ENCODE measurements around the gene MCC.

Gene MCC

GRCh38 chr5:113027431-113027830 lies 460.8 kb downstream of the MCC start:
- DNase-seq (ENCODE audit: low spot score): no peak

- DNase-seq (ENCODE audit: low spot score): no peak
Measured at GRCh38 chr5:113027015-113027414, 461.2 kb downstream of the MCC start.

- no peak for DNase-seq (ENCODE audit: low spot score)
Measured at GRCh38 chr5:113026211-113026610, 462.0 kb downstream of the MCC start.

- no peak for DNase-seq (ENCODE audit: low spot score)
Measured at GRCh38 chr5:113025596-113025995, 462.7 kb downstream of the MCC start.

- no peak for DNase-seq (ENCODE audit: low spot score)
Measured at GRCh38 chr5:113024076-113024697, 464.1 kb downstream of the MCC start.

- no peak for DNase-seq (ENCODE audit: low spot score)
Measured at GRCh38 chr5:113022661-113023060, 465.6 kb downstream of the MCC start.

- no peak for DNase-seq (ENCODE audit: low spot score)
Measured at GRCh38 chr5:113020461-113021273, 467.6 kb downstream of the MCC start.

- DNase-seq (ENCODE audit: low spot score): no peak
Measured at GRCh38 chr5:113017881-113018635, 470.2 kb downstream of the MCC start.

GRCh38 chr5:113005454-113005853 lies 482.8 kb downstream of the MCC start:
- no peak for DNase-seq (ENCODE audit: low spot score)

- no peak for DNase-seq (ENCODE audit: low spot score)
Measured at GRCh38 chr5:113003763-113004162, 484.5 kb downstream of the MCC start.

- no peak for DNase-seq (ENCODE audit: low spot score)
Measured at GRCh38 chr5:113002423-113002822, 485.8 kb downstream of the MCC start.

GRCh38 chr5:113000466-113000865 lies 487.8 kb downstream of the MCC start:
- DNase-seq (ENCODE audit: low spot score): no peak

- DNase-seq (ENCODE audit: low spot score): no peak
Measured at GRCh38 chr5:112998296-112998695, 490.0 kb downstream of the MCC start.

GRCh38 chr5:112996830-112997374 lies 491.4 kb downstream of the MCC start:
- no peak for DNase-seq (ENCODE audit: low spot score)

GRCh38 chr5:112995764-112996618 lies 492.3 kb downstream of the MCC start:
- DNase-seq (ENCODE audit: low spot score): peak; percentile 70

- DNase-seq (ENCODE audit: low spot score): no peak
Measured at GRCh38 chr5:112986224-112986623, 502.0 kb downstream of the MCC start.

GRCh38 chr5:112983363-112983762 lies 504.9 kb downstream of the MCC start:
- DNase-seq (ENCODE audit: low spot score): no peak

- DNase-seq (ENCODE audit: low spot score): no peak
Measured at GRCh38 chr5:112979723-112980122, 508.5 kb downstream of the MCC start.

GRCh38 chr5:112978836-112979235 lies 509.4 kb downstream of the MCC start:
- DNase-seq (ENCODE audit: low spot score): no peak

GRCh38 chr5:112977440-112977861 lies 510.8 kb downstream of the MCC start:
- DNase-seq (ENCODE audit: low spot score): no peak

- peak; percentile 95 for DNase-seq (ENCODE audit: low spot score)
Measured at GRCh38 chr5:112976432-112977309, 511.6 kb downstream of the MCC start, which contains the start of gene DCP2. Gene DCP2 (plus strand): TSS chr5:112976798. CDS start chr5:112976934, 136 bp downstream.
